WERI-Rb-1 (cell line): ENCODE measurements around the gene FNDC1.

ENCODE experiments used
- DNase-seq: peaks from one replicate; pipeline ENCODE4 v3.0.0-alpha.2; 2020
- H3K27ac ChIP-seq: fragments of 250-450 bp; sonication (Bioruptor Pico); 2 replicates; pipeline ENCODE4 v1.5.1; 2020; ENCODE audit warnings: mild to moderate bottlenecking, moderate library complexity
- H3K27me3 ChIP-seq: fragments of 250-450 bp; sonication (Bioruptor Pico); 2 replicates; pipeline ENCODE4 v1.5.1; 2021; ENCODE audit warnings: mild to moderate bottlenecking, low read depth, moderate library complexity; ENCODE audit not compliant: insufficient read depth, severe bottlenecking
- H3K36me3 ChIP-seq: fragments of 250-450 bp; sonication (Bioruptor Pico); 2 replicates; pipeline ENCODE4 v1.5.1; 2020; ENCODE audit warnings: mild to moderate bottlenecking, moderate library complexity
- H3K4me3 ChIP-seq: 2 replicates; pipeline ENCODE4 v1.5.1; 2011; ENCODE audit warnings: low read depth, mild to moderate bottlenecking, control low read depth, low read length
- H3K9me3 ChIP-seq: fragments of 250-450 bp; sonication (Bioruptor Pico); 2 replicates; pipeline ENCODE4 v1.5.1; 2021; ENCODE audit warnings: mild to moderate bottlenecking, moderate library complexity; ENCODE audit not compliant: severe bottlenecking
- CTCF ChIP-seq: IDR thresholded peaks from 2 replicates; pipeline ENCODE4 v1.5.1; 2011; ENCODE audit warnings: low read depth, mild to moderate bottlenecking, control low read depth, inconsistent platforms, low read length

Gene FNDC1

GRCh38 chr6:159212525-159213280 is 43.5 kb downstream of the FNDC1 start:
- DNase-seq: no peak
- H3K27ac ChIP-seq: no peak overlapping the region
- peaks cover 90% of the 10 kb centered on the region for H3K27me3 ChIP-seq
- H3K4me3 ChIP-seq: no peak overlapping the region
- no peaks in the 10 kb centered on the region for H3K36me3 ChIP-seq
- no peak for TF ChIP-seq CTCF
- H3K9me3 ChIP-seq: no peaks in the 10 kb centered on the region

GRCh38 chr6:159213405-159213804 is 44.2 kb downstream of the FNDC1 start:
- TF ChIP-seq CTCF: no peak
- Histone ChIP-seq H3K36me3 (no peaks in the 10 kb centered on the region), H3K4me3 (no peak overlapping the region), H3K9me3 (no peaks in the 10 kb centered on the region), H3K27me3 (peaks cover 90% of the 10 kb centered on the region), H3K27ac (no peak overlapping the region)
- no peak for DNase-seq

GRCh38 chr6:159214281-159214680 is 45.1 kb downstream of the FNDC1 start:
- Histone ChIP-seq H3K36me3 (no peaks in the 10 kb centered on the region), H3K27ac (no peak overlapping the region), H3K4me3 (no peak overlapping the region), H3K9me3 (no peaks in the 10 kb centered on the region), H3K27me3 (peaks cover 87% of the 10 kb centered on the region)
- DNase-seq: no peak
- no peak for TF ChIP-seq CTCF

DNA sequence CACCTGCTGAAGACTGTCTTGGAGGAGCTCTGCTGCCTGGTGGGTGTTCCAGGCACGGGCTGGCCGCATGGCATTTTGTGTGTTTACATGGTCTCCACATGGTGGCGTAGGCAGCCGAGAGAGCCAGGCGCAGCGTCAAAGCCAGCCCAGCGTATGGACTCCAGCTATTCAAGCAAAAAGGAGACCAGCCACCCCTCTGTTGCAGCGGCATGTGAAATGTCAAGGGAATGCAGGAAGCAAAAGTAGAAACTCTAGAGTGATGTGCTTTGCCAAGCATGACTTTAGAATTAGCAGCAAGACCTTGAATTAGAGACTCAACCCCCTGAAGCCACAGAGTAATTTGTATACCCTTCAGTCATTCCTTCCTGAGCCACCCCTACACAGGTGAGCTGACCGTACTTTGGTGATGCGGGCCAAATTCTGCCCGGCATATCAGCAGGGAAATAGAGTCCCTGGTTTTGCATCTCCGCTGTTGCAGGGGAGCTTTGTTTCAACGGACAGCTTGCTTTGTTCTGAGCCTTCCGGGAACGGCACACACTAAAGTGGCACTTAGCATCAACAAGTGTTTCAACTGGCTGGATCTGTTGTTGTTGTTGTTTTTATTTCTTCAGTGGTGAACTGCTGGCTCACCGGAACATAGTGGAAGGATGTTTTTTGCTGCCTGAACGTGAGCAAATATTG is 48.5 kb downstream of the FNDC1 start:
- H3K27me3 ChIP-seq: peaks cover 81% of the 10 kb centered on the region
- DNase-seq: peak; percentile 27
- no peaks in the 10 kb centered on the region for H3K36me3 ChIP-seq
- H3K9me3 ChIP-seq: no peaks in the 10 kb centered on the region
- H3K27ac ChIP-seq: no peak overlapping the region
- H3K4me3 ChIP-seq: no peak overlapping the region
- TF ChIP-seq CTCF: peak; percentile 48

DNA sequence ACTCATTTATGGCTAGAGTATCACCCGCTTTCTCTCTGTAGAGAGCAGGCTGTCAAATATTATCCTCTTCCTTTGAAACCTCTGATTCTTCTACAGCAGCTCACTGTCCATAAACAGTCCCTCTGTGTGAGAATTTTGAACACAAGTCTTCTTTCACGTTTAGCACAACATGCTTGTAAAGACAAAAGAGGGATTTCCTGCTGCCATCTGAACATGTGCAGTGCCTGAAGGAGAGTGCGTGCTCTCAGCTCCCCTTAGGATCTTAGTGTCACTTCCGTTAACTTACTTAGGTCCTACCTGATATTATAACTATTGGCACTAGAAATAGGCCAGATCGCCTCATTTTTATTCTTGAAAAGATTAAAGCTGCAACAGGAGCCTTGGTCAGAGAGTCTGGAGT is 50.9 kb downstream of the FNDC1 start:
- no peak overlapping the region for H3K4me3 ChIP-seq
- no peak for DNase-seq
- no peak overlapping the region for H3K27ac ChIP-seq
- no peaks in the 10 kb centered on the region for H3K36me3 ChIP-seq
- no peaks in the 10 kb centered on the region for H3K9me3 ChIP-seq
- no peak for TF ChIP-seq CTCF
- peaks cover 70% of the 10 kb centered on the region for H3K27me3 ChIP-seq
